DMS153 (cell line): ENCODE measurements around the gene KRTAP1-3.
"Not testable (repeated sequence)": the region's sequence is repeated elsewhere in the genome, so short reads cannot be mapped to it uniquely, and the experiment has no call there.

ENCODE experiments used
- DNase-seq: peaks from one replicate; lab custom pipeline; 2025; lab: John Stamatoyannopoulos, UW

Gene KRTAP1-3

GRCh38 chr17:41034346-41034935, at the start of gene KRTAP1-3:
TSS of gene KRTAP1-3 (minus strand) at chr17:41034874. CDS start at chr17:41034821, 53 bp downstream.
- DNase-seq = peak; percentile 36

- DNase-seq = not testable (repeated sequence)
Observed at GRCh38 chr17:41084100-41084856, 49.6 kb upstream of the KRTAP1-3 start, which contains the start of gene KRTAP4-7. TSS of gene KRTAP4-7 (plus strand) at chr17:41084150. CDS start at chr17:41084207, 57 bp downstream.

- not testable (repeated sequence) for DNase-seq
Observed at GRCh38 chr17:41083427-41083826, 48.8 kb upstream of the KRTAP1-3 start.

GRCh38 chr17:41082626-41083025, 48.0 kb upstream of the KRTAP1-3 start:
- DNase-seq = no peak

GRCh38 chr17:41076788-41077187, 42.1 kb upstream of the KRTAP1-3 start:
- no peak for DNase-seq

GRCh38 chr17:41073676-41074075, 39.0 kb upstream of the KRTAP1-3 start:
- no peak for DNase-seq

- no peak for DNase-seq
Observed at GRCh38 chr17:41071606-41072360, 37.1 kb upstream of the KRTAP1-3 start.

GRCh38 chr17:41069031-41069430, 34.4 kb upstream of the KRTAP1-3 start:
- DNase-seq = no peak

GRCh38 chr17:41067281-41067680, 32.6 kb upstream of the KRTAP1-3 start:
- no peak for DNase-seq

- no peak for DNase-seq
Observed at GRCh38 chr17:41065829-41066624, 31.4 kb upstream of the KRTAP1-3 start, which contains the start of gene KRTAP2-4. TSS of gene KRTAP2-4 (minus strand) at chr17:41065879. CDS start at chr17:41065845, 34 bp downstream.

- not testable (repeated sequence) for DNase-seq
Observed at GRCh38 chr17:41065016-41065689, 30.5 kb upstream of the KRTAP1-3 start.

GRCh38 chr17:41064301-41064700, 29.6 kb upstream of the KRTAP1-3 start:
- DNase-seq = no peak

GRCh38 chr17:41063449-41063848, 28.8 kb upstream of the KRTAP1-3 start:
- DNase-seq = no peak

GRCh38 chr17:41061964-41062363, 27.3 kb upstream of the KRTAP1-3 start:
- no peak for DNase-seq

GRCh38 chr17:41060052-41060604, 25.5 kb upstream of the KRTAP1-3 start, which contains the start of gene KRTAP2-3:
TSS of gene KRTAP2-3 (minus strand) at chr17:41060114. CDS start at chr17:41060050, 64 bp downstream.
- no peak for DNase-seq

- DNase-seq = not testable (repeated sequence)
Observed at GRCh38 chr17:41059276-41060051, 24.8 kb upstream of the KRTAP1-3 start.

- no peak for DNase-seq
Observed at GRCh38 chr17:41058741-41059140, 24.1 kb upstream of the KRTAP1-3 start.

- no peak for DNase-seq
Observed at GRCh38 chr17:41057547-41057946, 22.9 kb upstream of the KRTAP1-3 start.

- DNase-seq = not testable (repeated sequence)
Observed at GRCh38 chr17:41055130-41055529, 20.5 kb upstream of the KRTAP1-3 start, which contains the start of gene KRTAP2-2. TSS of gene KRTAP2-2 (minus strand) at chr17:41055230. CDS start at chr17:41055211, 19 bp downstream.

GRCh38 chr17:41054556-41054955, 19.9 kb upstream of the KRTAP1-3 start:
- DNase-seq = not testable (repeated sequence)
